HepG2 (cell line): ENCODE measurements around the gene AMOTL2. TPM values are rescaled to one million over a fixed set of nuclear protein-coding genes. Genes with fewer than 3 reads are reported as not detected.

Experiments
- ATAC-seq: fragments of 200-7000 bp; cut with Tn5 transposase; 3 replicates; pipeline ENCODE4 v1.9.1; 2020; ENCODE audit warnings: mild to moderate bottlenecking, moderate library complexity
- BruUV-seq: library from RNA; stranded (reverse); fragments of 400-500 nt; replicated peaks from 2 replicates; lab custom pipeline; 2021; lab: Mats Ljungman, UMichigan
- CTCF ChIA-PET: fragments of 300-600 bp; formaldehyde crosslinking; extraction: SDS; loops from one replicate; lab custom pipeline; 2021; ENCODE audit warnings: low total read pairs, inconsistent platforms, low intra/inter-chr PET ratio; lab: Yijun Ruan, JAX
- POLR2A ChIA-PET: fragments of 350-600 bp; sonication (Branson Sonifier 250); formaldehyde crosslinking; loops from one replicate; lab custom pipeline; 2020; ENCODE audit warnings: antibody characterized with exemption, inconsistent platforms; lab: Yijun Ruan, JAX
- DNase-seq: peaks from one replicate; pipeline ENCODE4 v3.0.0-alpha.2; 2015; ENCODE audit warnings: low spot score
- FAIRE-seq: peaks from 3 replicates; lab custom pipeline; 2011; peaks lifted over from hg19 to GRCh38; lab: Jason Lieb, UNC
- H2AFZ ChIP-seq: one replicate; pipeline ENCODE4 v1.6.1; 2011; ENCODE audit warnings: low read length, inconsistent platforms
- H3K27ac ChIP-seq: fragments of 300-600 bp; 3 replicates; pipeline ENCODE4 v1.8.0; 2011; ENCODE audit warnings: mixed run types, mild to moderate bottlenecking, mixed read lengths, low read length, inconsistent platforms; ENCODE audit not compliant: insufficient read depth; ENCODE audit errors: extremely low read length
- H3K27me3 ChIP-seq, 2 experiments: fragments of 200-600 bp in 1 of 2; 2 replicates in 1 of 2; 3 replicates in 1 of 2; pipeline versions ENCODE4 v1.6.0 to v1.8.0; 2011; ENCODE audit warnings: low read length in 2 of 2, mild to moderate bottlenecking in 2 of 2, moderate library complexity in 2 of 2, inconsistent platforms in 1 of 2; ENCODE audit not compliant: insufficient read depth in 2 of 2, control insufficient read depth in 1 of 2
- H3K36me3 ChIP-seq, 2 experiments: fragments of 200-600 bp in 1 of 2; replicated peaks in 1 of 2; 2 replicates in 1 of 2; 3 replicates in 1 of 2; pipeline versions ENCODE4 v1.5.1 to v1.8.0; 2011; ENCODE audit warnings: low read length in 2 of 2, inconsistent platforms in 1 of 2; ENCODE audit not compliant: insufficient read depth in 2 of 2, control insufficient read depth in 1 of 2
- H3K4me1 ChIP-seq: 2 replicates; pipeline ENCODE4 v1.5.1; 2012; ENCODE audit warnings: low read length, inconsistent platforms; ENCODE audit not compliant: insufficient read depth
- H3K4me2 ChIP-seq: 2 replicates; pipeline ENCODE4 v1.6.0; 2011; ENCODE audit warnings: low read depth, low read length, inconsistent platforms
- H3K4me3 ChIP-seq, 3 experiments: fragments of 200-600 bp in 1 of 3; sonication (generic), shearing (Covaris generic) in 1 of 3; replicated peaks in 1 of 3; 2 replicates each; pipeline ENCODE4 v1.5.1; 2011 to 2016; ENCODE audit warnings: low read length in 3 of 3, inconsistent platforms in 2 of 3, low read depth in 2 of 3, mild to moderate bottlenecking in 2 of 3, control low read depth in 1 of 3, mixed read lengths in 1 of 3; ENCODE audit not compliant: insufficient read depth in 1 of 3
- H3K79me2 ChIP-seq: one replicate; pipeline ENCODE4 v1.6.1; 2011; ENCODE audit warnings: low read length, inconsistent platforms; ENCODE audit not compliant: insufficient read depth
- H3K9ac ChIP-seq: 2 replicates; pipeline ENCODE4 v1.6.0; 2011; ENCODE audit warnings: mild to moderate bottlenecking, low read depth, low read length, inconsistent platforms; ENCODE audit not compliant: insufficient read depth
- H3K9me3 ChIP-seq: 2 replicates; pipeline ENCODE4 v1.5.1; 2012; ENCODE audit warnings: mild to moderate bottlenecking, low read length
- H4K20me1 ChIP-seq: 2 replicates; pipeline ENCODE4 v1.6.0; 2011; ENCODE audit warnings: inconsistent platforms, mild to moderate bottlenecking, low read length, moderate library complexity; ENCODE audit not compliant: insufficient read depth
- ATF4 ChIP-seq, 2 experiments: fragments of 450-650 bp in 1 of 2; sonication (generic) in 1 of 2; formaldehyde crosslinking; IDR thresholded peaks; 2 replicates each; pipeline versions ENCODE4 v1.5.0 to v1.8.0; 2020 to 2022; ENCODE audit warnings: mild to moderate bottlenecking in 1 of 2, missing genetic modification reagents in 1 of 2
- HNF1B ChIP-seq: sonication (generic); formaldehyde crosslinking; IDR thresholded peaks from 2 replicates; pipeline ENCODE4 v1.5.1; 2020; ENCODE audit warnings: mild to moderate bottlenecking, moderate library complexity, missing genetic modification reagents
- ISL2 ChIP-seq: sonication (generic); formaldehyde crosslinking; IDR thresholded peaks from 2 replicates; pipeline ENCODE4 v1.5.0; 2020; ENCODE audit warnings: missing genetic modification reagents
- JUNB ChIP-seq: sonication (generic); formaldehyde crosslinking; IDR thresholded peaks from 2 replicates; pipeline ENCODE4 v1.8.0; 2022; ENCODE audit warnings: missing genetic modification reagents, mild to moderate bottlenecking, borderline replicate concordance
- KAT8 ChIP-seq: IDR thresholded peaks from 2 replicates; pipeline ENCODE4 v1.6.1; 2016; ENCODE audit warnings: missing genetic modification reagents, missing compliant biosample characterization
- MEF2D ChIP-seq: sonication (generic); formaldehyde crosslinking; IDR thresholded peaks from 2 replicates; pipeline ENCODE4 v1.5.1; 2020; ENCODE audit warnings: mild to moderate bottlenecking, missing genetic modification reagents
- MYC ChIP-seq: sonication (generic); formaldehyde crosslinking; IDR thresholded peaks from 2 replicates; pipeline ENCODE4 v1.9.0; 2021; ENCODE audit warnings: missing genetic modification reagents, borderline replicate concordance
- MYNN ChIP-seq: sonication (generic); formaldehyde crosslinking; IDR thresholded peaks from 2 replicates; pipeline ENCODE4 v1.4.0; 2020; ENCODE audit warnings: mild to moderate bottlenecking, low read depth, missing genetic modification reagents
- NFKBIZ ChIP-seq: IDR thresholded peaks from 2 replicates; pipeline ENCODE4 v1.6.1; 2018; ENCODE audit warnings: missing genetic modification reagents, missing compliant biosample characterization
- PBX2 ChIP-seq: IDR thresholded peaks from 2 replicates; pipeline ENCODE4 v1.6.1; 2016; ENCODE audit warnings: control low read depth
- SMAD9 ChIP-seq: sonication (generic); formaldehyde crosslinking; IDR thresholded peaks from 2 replicates; pipeline ENCODE4 v1.5.1; 2020; ENCODE audit warnings: mild to moderate bottlenecking, missing genetic modification reagents
- ZNF143 ChIP-seq: sonication (generic); formaldehyde crosslinking; IDR thresholded peaks from 2 replicates; pipeline ENCODE4 v1.4.0; 2020; ENCODE audit warnings: missing genetic modification reagents
- ZNF235 ChIP-seq: sonication (generic); formaldehyde crosslinking; IDR thresholded peaks from 2 replicates; pipeline ENCODE4 v1.8.1; 2023; ENCODE audit warnings: mild to moderate bottlenecking, missing genetic modification reagents, borderline replicate concordance
- ZNF710 ChIP-seq: sonication (generic); formaldehyde crosslinking; IDR thresholded peaks from 2 replicates; pipeline ENCODE4 v1.5.0; 2020; ENCODE audit warnings: mild to moderate bottlenecking, missing genetic modification reagents, borderline replicate concordance
- ZNF878 ChIP-seq: sonication (generic); formaldehyde crosslinking; IDR thresholded peaks from 2 replicates; pipeline ENCODE4 v1.8.1; 2023; ENCODE audit warnings: mild to moderate bottlenecking, missing genetic modification reagents, moderate library complexity
- WGBS: methylation state at CpG from one replicate; pipeline ENCODE4 v1.1.6; 2017; ENCODE audit warnings: low lambda C conversion rate; 5-methylcytosine and 5-hydroxymethylcytosine counted together
- in situ Hi-C: cut with HindIII; loops from 2 replicates; pipeline ENCODE4 v1.10.0; 2017; ENCODE audit warnings: low pct_unique_long_range_greater_than_20kb; ENCODE audit not compliant: extremely low pct_ligation_motif_present
- intact Hi-C: fragments of 100-400 bp; cut with micrococcal nuclease; formaldehyde crosslinking; loops from one replicate; pipeline ENCODE4 v1.10.0; 2022; ENCODE audit not compliant: unreplicated experiment
- polyA plus RNA-seq, 8 experiments: library from polyadenylated mRNA; depleted of rRNA in 3 of 8; stranded (reverse) in 7 of 8; unstranded in 1 of 8; fragments of >200 nt; fragmentation: Illumina TruSeq in 4 of 8; extraction: Trizol in 4 of 8; gene quantifications; 2 replicates each; pipeline versions ENCODE4 v1.2.1 to v1.2.3, GENCODE V29; 2011 to 2016; ENCODE audit warnings: low read depth in 4 of 8, missing spikeins in 1 of 8, mixed read lengths in 1 of 8; ENCODE audit not compliant: insufficient read depth in 1 of 8
- total RNA-seq, 5 experiments: library from RNA; depleted of rRNA; stranded (reverse); fragments of >200 nt; fragmentation: Illumina TruSeq; extraction: Trizol; gene quantifications; 2 replicates each; pipeline ENCODE4 v1.2.3, GENCODE V29; 2016; ENCODE audit warnings: low read depth in 1 of 5

AMOTL2 gene
- total and polyA plus RNA-seq, 2 of the 13 experiments (the other 11 are each of a cell fraction or from before 2014, with no cell fraction given) = 17.3 to 18.5 TPM

GRCh38 chr3:134357261-134357913, 16.9 kb downstream of the AMOTL2 start:
- DNase-seq (no peak), FAIRE-seq (no peak), ATAC-seq (peak; percentile 7)
- Histone ChIP-seq H3K9me3 (no peaks in the 10 kb centered on the region), H3K27me3 (no peaks in the 10 kb centered on the region), H3K4me3 (no peak overlapping the region), H3K9ac (peak overlapping the region; percentile 12; the same call in 1 of the 2 replicates), H2AFZ (no peak overlapping the region), H3K79me2 (no peaks in the 10 kb centered on the region), H3K36me3 (peaks cover 40 to 57% of the 10 kb centered on the region in 2 experiments), H3K4me1 (peaks cover 72% of the 10 kb centered on the region), H4K20me1 (peaks cover 9% of the 10 kb centered on the region; the same call in 1 of the 2 replicates), H3K4me2 (peak overlapping the region; percentile 23), H3K27ac (peak overlapping the region; percentile 56)
- TF ChIP-seq MYNN (CRISPR knock-in tag) = 0 out of 2 replicates have a peak, but pooled peaks have one; percentile 25
- no peak for TF ChIP-seq KAT8
- no peak for TF ChIP-seq ATF4 (CRISPR knock-in tag; IDR thresholded peaks at IDR 0.05)
- TF ChIP-seq MYC = no peak
- TF ChIP-seq PBX2 (CRISPR knock-in tag) = no peak
- TF ChIP-seq ISL2 (CRISPR knock-in tag) = no peak
- TF ChIP-seq ZNF235 = no peak
- TF ChIP-seq MEF2D (CRISPR knock-in tag) = no peak
- TF ChIP-seq ZNF878 (CRISPR knock-in tag) = no peak
- no peak for TF ChIP-seq SMAD9 (CRISPR knock-in tag)
- TF ChIP-seq ZNF143 = no peak
- TF ChIP-seq NFKBIZ (CRISPR knock-in tag) = no peak
- TF ChIP-seq JUNB (CRISPR knock-in tag) = no peak
- TF ChIP-seq ZNF710 = 0 out of 2 replicates have a peak, but pooled peaks have one; percentile 23
- no peak for TF ChIP-seq HNF1B
- no TSS peak for BruUV-seq
- in situ Hi-C loops (no loop called here), intact Hi-C loops (no loop called here)
- 73% methylated on average over 10 of the region's 10 CpGs for WGBS
- POLR2A ChIA-PET = interaction anchor here (0.8 to 14.6 kb wide), 5 partner anchors 10 to 116 kb away, joined by 3 to 140 read pairs (median 7); partner anchors contain the start of gene AMOTL2
- CTCF ChIA-PET = interaction anchor here (1.3 kb wide), 1 partner anchor 45 kb away, joined by 3 read pairs; no protein-coding TSS in a partner anchor
